Activated B cell treated with CpG ODN at 0.5 μM for 24 hours (primary cell): ENCODE measurements around the gene PCDHB8. TPM values are rescaled to one million over a fixed set of nuclear protein-coding genes. Genes with fewer than 3 reads are reported as not detected.
"Not testable (repeated sequence)": the region's sequence is repeated elsewhere in the genome, so short reads cannot be mapped to it uniquely, and the experiment has no call there.

ENCODE experiments used
- ATAC-seq: fragments of 200-7000 bp; cut with Tn5 transposase; one replicate; pipeline ENCODE4 v1.10.0; 2021; ENCODE audit warnings: low read depth, mild to moderate bottlenecking, moderate library complexity
- CTCF ChIA-PET: fragments of 350-600 bp; sonication (Branson Sonifier 250); formaldehyde crosslinking; loops from one replicate; lab custom pipeline; 2021; ENCODE audit warnings: antibody characterized with exemption; lab: Charles Lee
- POLR2A ChIA-PET: fragments of 350-600 bp; sonication (Branson Sonifier 250); formaldehyde crosslinking; loops from one replicate; lab custom pipeline; 2021; ENCODE audit warnings: antibody characterized with exemption; lab: Charles Lee
- DNase-seq: peaks from one replicate; pipeline ENCODE4 v3.0.0; 2022
- H3K27ac Mint-ChIP-seq: one replicate; pipeline ENCODE4 v1.8.0; 2020; ENCODE audit warnings: mixed read lengths
- H3K27me3 Mint-ChIP-seq: one replicate; pipeline ENCODE4 v1.8.0; 2021; ENCODE audit warnings: mixed read lengths
- H3K36me3 Mint-ChIP-seq: one replicate; pipeline ENCODE4 v1.8.0; 2021; ENCODE audit warnings: low read depth, mixed read lengths
- H3K4me1 Mint-ChIP-seq: one replicate; pipeline ENCODE4 v1.8.0; 2021; ENCODE audit warnings: mixed read lengths
- H3K4me3 Mint-ChIP-seq: one replicate; pipeline ENCODE4 v1.8.0; 2020; ENCODE audit warnings: mild to moderate bottlenecking, mixed read lengths
- H3K9me3 Mint-ChIP-seq: one replicate; pipeline ENCODE4 v1.8.0; 2020; ENCODE audit warnings: mixed read lengths
- intact Hi-C: fragments of 100-400 bp; cut with micrococcal nuclease; formaldehyde crosslinking; loops from one replicate; pipeline ENCODE4 v1.15.1; 2024
- total RNA-seq: library from RNA; stranded (reverse); gene quantifications from 2 replicates; pipeline ENCODE4 v1.2.3, GENCODE V29; 2022
- TF ChIP-seq, protein P1 (sequence below): fragments of 200-600 bp; IDR thresholded peaks from one replicate; pipeline ENCODE4 v1.8.0; 2022; ENCODE audit warnings: antibody characterized with exemption, mild to moderate bottlenecking

Gene PCDHB8
- total RNA-seq, 1 donor from 2014 or later, result not detected

DNA sequence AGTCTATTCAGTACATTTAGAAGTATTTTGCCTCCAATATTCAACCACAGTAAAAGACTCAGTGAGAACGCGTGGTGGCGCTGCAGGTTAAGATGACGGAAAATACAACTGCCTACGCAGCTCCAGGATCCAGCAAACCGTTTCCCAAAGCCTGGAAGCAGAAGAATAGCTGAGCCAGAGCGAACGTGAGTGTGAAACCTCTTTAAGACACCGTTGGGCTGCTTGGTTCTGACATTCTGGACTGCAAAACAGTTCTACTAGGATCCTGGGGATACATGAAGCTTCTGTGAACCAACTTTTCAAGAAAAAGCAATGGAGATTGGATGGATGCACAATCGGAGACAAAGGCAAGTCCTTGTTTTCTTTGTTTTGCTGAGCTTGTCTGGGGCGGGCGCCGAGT is 4.7 kb downstream of the PCDHB8 start, which contains the start of gene PCDHB16:
PCDHB16 (plus strand) TSS at position 140 of the 400 bp plus-strand sequence; CDS start at position 313, 173 bp downstream.
- CTCF ChIA-PET, result no interaction called here
- no peak within 1 kb of the TSS for H3K4me3 Mint-ChIP-seq
- no peak for DNase-seq
- ATAC-seq, result no peak
- no peak within 1 kb of the TSS for H3K27ac Mint-ChIP-seq
- peaks cover 19% of the 10 kb centered on the region for H3K27me3 Mint-ChIP-seq
- peaks cover 4% of the 10 kb centered on the region for H3K4me1 Mint-ChIP-seq
- TF ChIP-seq, protein P1, sequence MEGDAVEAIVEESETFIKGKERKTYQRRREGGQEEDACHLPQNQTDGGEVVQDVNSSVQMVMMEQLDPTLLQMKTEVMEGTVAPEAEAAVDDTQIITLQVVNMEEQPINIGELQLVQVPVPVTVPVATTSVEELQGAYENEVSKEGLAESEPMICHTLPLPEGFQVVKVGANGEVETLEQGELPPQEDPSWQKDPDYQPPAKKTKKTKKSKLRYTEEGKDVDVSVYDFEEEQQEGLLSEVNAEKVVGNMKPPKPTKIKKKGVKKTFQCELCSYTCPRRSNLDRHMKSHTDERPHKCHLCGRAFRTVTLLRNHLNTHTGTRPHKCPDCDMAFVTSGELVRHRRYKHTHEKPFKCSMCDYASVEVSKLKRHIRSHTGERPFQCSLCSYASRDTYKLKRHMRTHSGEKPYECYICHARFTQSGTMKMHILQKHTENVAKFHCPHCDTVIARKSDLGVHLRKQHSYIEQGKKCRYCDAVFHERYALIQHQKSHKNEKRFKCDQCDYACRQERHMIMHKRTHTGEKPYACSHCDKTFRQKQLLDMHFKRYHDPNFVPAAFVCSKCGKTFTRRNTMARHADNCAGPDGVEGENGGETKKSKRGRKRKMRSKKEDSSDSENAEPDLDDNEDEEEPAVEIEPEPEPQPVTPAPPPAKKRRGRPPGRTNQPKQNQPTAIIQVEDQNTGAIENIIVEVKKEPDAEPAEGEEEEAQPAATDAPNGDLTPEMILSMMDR, result no peak
- intact Hi-C loops, result no loop called here
- peaks cover 8% of the 10 kb centered on the region for H3K9me3 Mint-ChIP-seq
- peaks cover 4% of the 10 kb centered on the region for H3K36me3 Mint-ChIP-seq
- POLR2A ChIA-PET, result no interaction called here

DNA sequence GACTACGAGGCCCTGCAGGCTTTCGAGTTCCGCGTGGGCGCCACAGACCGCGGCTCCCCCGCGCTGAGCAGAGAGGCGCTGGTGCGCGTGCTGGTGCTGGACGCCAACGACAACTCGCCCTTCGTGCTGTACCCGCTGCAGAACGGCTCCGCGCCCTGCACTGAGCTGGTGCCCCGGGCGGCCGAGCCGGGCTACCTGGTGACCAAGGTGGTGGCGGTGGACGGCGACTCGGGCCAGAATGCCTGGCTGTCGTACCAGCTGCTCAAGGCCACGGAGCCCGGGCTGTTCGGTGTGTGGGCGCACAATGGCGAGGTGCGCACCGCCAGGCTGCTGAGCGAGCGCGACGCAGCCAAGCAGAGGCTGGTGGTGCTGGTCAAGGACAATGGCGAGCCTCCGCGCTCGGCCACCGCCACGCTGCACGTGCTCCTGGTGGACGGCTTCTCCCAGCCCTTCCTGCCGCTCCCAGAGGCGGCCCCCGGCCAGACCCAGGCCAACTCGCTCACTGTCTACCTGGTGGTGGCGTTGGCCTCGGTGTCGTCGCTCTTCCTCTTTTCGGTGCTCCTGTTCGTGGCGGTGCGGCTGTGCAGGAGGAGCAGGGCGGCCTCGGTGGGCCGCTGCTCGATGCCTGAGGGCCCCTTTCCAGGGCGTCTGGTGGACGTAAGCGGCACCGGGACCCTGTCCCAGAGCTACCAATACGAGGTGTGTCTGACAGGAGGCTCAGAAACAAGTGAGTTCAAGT is 6.7 kb downstream of the PCDHB8 start:
- H3K36me3 Mint-ChIP-seq, POLR2A ChIA-PET, H3K4me1 Mint-ChIP-seq, H3K27ac Mint-ChIP-seq, H3K4me3 Mint-ChIP-seq, DNase-seq, ATAC-seq, CTCF ChIA-PET, intact Hi-C loops: not testable (repeated sequence)
- H3K27me3 Mint-ChIP-seq, result peaks cover 22% of the 10 kb centered on the region
- H3K9me3 Mint-ChIP-seq, result peaks cover 13% of the 10 kb centered on the region

DNA sequence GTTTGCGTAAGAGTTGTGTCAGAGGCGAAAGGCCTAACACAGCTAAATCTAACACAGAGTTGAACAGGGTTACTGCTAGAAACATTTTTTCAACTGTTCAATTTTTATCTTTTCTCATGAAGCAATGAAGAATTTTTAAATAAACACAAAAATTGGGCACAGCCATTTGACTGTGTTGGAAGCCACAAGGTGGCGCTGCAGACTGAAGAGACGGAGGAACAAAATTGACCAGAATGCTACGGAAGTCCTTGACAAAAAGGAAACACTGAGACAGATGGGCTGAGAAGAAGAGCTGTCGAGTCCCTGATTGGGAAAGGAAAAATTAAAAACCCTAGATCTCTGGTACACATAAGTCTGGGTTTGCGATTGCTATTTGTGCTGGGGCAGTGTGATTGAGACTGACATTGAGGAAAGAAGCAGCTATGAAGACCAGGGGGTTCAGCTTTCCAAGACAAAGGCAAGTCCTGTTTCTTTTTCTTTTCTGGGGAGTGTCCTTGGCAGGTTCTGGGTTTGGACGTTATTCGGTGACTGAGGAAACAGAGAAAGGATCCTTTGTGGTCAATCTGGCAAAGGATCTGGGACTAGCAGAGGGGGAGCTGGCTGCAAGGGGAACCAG is 9.4 kb downstream of the PCDHB8 start, which contains the start of gene PCDHB9:
PCDHB9 (plus strand) TSS at position 265 of the 616 bp plus-strand sequence; CDS start at position 423, 158 bp downstream.
- ATAC-seq (no peak), DNase-seq (no peak)
- ChIA-PET CTCF (interaction anchor here (0.7 to 2.2 kb wide), 3 partner anchors 226 to 384 kb away, joined by 3 to 11 read pairs (median 3); partner anchors contain the start of gene PCDHGA10), POLR2A (interaction anchor here (0.6 kb wide), 1 partner anchor 953 kb away, joined by 6 read pairs; no protein-coding TSS in a partner anchor)
- peak within 1 kb of the TSS; percentile 60 for H3K4me3 Mint-ChIP-seq
- H3K9me3 Mint-ChIP-seq, result peaks cover 18% of the 10 kb centered on the region
- peaks cover 26% of the 10 kb centered on the region for H3K27me3 Mint-ChIP-seq
- H3K4me1 Mint-ChIP-seq, result peaks cover 4% of the 10 kb centered on the region
- TF ChIP-seq, protein P1, result no peak
- intact Hi-C loops, result loop anchor here (2.0 kb wide), 1 partner anchor 378 kb away; no protein-coding TSS in a partner anchor
- no peak within 1 kb of the TSS for H3K27ac Mint-ChIP-seq
- peaks cover 4% of the 10 kb centered on the region for H3K36me3 Mint-ChIP-seq

DNA sequence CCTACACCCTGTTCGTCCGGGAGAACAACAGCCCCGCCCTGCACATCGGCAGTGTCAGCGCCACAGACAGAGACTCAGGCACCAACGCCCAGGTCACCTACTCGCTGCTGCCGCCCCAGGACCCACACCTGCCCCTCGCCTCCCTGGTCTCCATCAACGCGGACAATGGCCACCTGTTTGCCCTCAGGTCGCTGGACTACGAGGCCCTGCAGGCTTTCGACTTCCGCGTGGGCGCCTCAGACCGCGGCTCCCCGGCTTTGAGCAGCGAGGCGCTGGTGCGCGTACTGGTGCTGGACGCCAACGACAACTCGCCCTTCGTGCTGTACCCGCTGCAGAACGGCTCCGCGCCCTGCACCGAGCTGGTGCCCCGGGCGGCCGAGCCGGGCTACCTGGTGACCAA is 11.1 kb downstream of the PCDHB8 start:
- intact Hi-C loops, H3K27ac Mint-ChIP-seq, ATAC-seq, DNase-seq, H3K4me1 Mint-ChIP-seq, POLR2A ChIA-PET, H3K4me3 Mint-ChIP-seq, CTCF ChIA-PET, H3K36me3 Mint-ChIP-seq: not testable (repeated sequence)
- peaks cover 26% of the 10 kb centered on the region for H3K27me3 Mint-ChIP-seq
- H3K9me3 Mint-ChIP-seq, result peaks cover 14% of the 10 kb centered on the region

DNA sequence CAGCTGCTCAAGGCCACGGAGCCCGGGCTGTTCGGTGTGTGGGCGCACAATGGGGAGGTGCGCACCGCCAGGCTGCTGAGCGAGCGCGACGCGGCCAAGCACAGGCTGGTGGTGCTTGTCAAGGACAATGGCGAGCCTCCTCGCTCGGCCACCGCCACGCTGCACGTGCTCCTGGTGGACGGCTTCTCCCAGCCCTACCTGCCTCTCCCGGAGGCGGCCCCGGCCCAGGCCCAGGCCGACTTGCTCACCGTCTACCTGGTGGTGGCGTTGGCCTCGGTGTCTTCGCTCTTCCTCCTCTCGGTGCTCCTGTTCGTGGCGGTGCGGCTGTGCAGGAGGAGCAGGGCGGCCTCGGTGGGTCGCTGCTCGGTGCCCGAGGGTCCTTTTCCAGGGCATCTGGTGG is 11.5 kb downstream of the PCDHB8 start:
- intact Hi-C loops, H3K4me1 Mint-ChIP-seq, POLR2A ChIA-PET, DNase-seq, H3K27ac Mint-ChIP-seq, H3K36me3 Mint-ChIP-seq, H3K4me3 Mint-ChIP-seq, CTCF ChIA-PET, ATAC-seq: not testable (repeated sequence)
- peaks cover 26% of the 10 kb centered on the region for H3K27me3 Mint-ChIP-seq
- H3K9me3 Mint-ChIP-seq, result peaks cover 14% of the 10 kb centered on the region

DNA sequence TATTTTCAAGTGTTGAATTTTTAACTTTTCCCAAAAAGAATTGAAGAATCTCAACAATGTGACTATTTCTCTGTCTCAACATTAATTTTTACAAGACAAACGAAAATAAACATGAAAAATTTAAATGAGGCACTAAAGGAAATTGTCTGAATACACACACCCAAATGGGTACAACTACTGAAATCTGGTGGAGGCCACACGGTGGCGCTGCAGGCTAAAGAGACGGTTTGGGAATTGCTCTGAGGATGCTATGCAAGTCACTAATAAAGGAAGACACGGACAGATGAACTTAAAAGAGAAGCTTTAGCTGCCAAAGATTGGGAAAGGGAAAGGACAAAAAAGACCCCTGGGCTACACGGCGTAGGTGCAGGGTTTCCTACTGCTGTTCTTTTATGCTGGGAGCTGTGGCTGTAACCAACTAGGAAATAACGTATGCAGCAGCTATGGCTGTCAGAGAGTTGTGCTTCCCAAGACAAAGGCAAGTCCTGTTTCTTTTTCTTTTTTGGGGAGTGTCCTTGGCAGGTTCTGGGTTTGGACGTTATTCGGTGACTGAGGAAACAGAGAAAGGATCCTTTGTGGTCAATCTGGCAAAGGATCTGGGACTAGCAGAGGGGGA is 14.6 kb downstream of the PCDHB8 start, which contains the start of gene PCDHB10:
PCDHB10 (plus strand) TSS at position 244 of the 616 bp plus-strand sequence; CDS start at position 444, 200 bp downstream.
- peaks cover 4% of the 10 kb centered on the region for H3K36me3 Mint-ChIP-seq
- H3K9me3 Mint-ChIP-seq, result peaks cover 24% of the 10 kb centered on the region
- intact Hi-C loops, result no loop called here
- ChIA-PET CTCF (interaction anchor here (1.4 kb wide), 1 partner anchor 372 kb away, joined by 5 read pairs; no protein-coding TSS in a partner anchor), POLR2A (no interaction called here)
- H3K4me1 Mint-ChIP-seq, result peaks cover under 1% of the 10 kb centered on the region
- no peak within 1 kb of the TSS for H3K4me3 Mint-ChIP-seq
- TF ChIP-seq, protein P1, result no peak
- peaks cover 22% of the 10 kb centered on the region for H3K27me3 Mint-ChIP-seq
- ATAC-seq (no peak), DNase-seq (no peak)
- no peak within 1 kb of the TSS for H3K27ac Mint-ChIP-seq

DNA sequence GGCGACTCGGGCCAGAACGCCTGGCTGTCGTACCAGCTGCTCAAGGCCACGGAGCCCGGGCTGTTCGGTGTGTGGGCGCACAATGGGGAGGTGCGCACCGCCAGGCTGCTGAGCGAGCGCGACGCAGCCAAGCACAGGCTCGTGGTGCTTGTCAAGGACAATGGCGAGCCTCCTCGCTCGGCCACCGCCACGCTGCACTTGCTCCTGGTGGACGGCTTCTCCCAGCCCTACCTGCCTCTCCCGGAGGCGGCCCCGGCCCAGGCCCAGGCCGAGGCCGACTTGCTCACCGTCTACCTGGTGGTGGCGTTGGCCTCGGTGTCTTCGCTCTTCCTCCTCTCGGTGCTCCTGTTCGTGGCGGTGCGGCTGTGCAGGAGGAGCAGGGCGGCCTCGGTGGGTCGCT is 16.7 kb downstream of the PCDHB8 start:
- POLR2A ChIA-PET, CTCF ChIA-PET, H3K4me1 Mint-ChIP-seq, H3K36me3 Mint-ChIP-seq, DNase-seq, H3K4me3 Mint-ChIP-seq, intact Hi-C loops, ATAC-seq, H3K27ac Mint-ChIP-seq: not testable (repeated sequence)
- Mint-ChIP-seq H3K27me3 (peaks cover 19% of the 10 kb centered on the region), H3K9me3 (peaks cover 30% of the 10 kb centered on the region)
